Neuronal stem cell (in vitro differentiated cells): ENCODE measurements around the gene SPRYD3. TPM values are rescaled to one million over a fixed set of nuclear protein-coding genes. Genes with fewer than 3 reads are reported as not detected.
"Not testable (repeated sequence)": the region's sequence is repeated elsewhere in the genome, so short reads cannot be mapped to it uniquely, and the experiment has no call there.

Source experiments
- DNase-seq: peaks from one replicate; pipeline ENCODE4 v3.0.0-alpha.2; 2013; ENCODE audit warnings: low spot score
- H2AFZ ChIP-seq: one replicate; pipeline ENCODE4 v1.6.1; 2013; ENCODE audit warnings: mild to moderate bottlenecking, low read length, inconsistent platforms
- H2AK5ac ChIP-seq: 2 replicates; pipeline ENCODE4 v1.6.1; 2013; ENCODE audit warnings: low read depth, mild to moderate bottlenecking, inconsistent platforms, low read length, moderate library complexity, mixed read lengths
- H2BK120ac ChIP-seq: 2 replicates; pipeline ENCODE4 v1.6.1; 2013; ENCODE audit warnings: low read depth, mild to moderate bottlenecking, inconsistent platforms, low read length, moderate library complexity, mixed read lengths
- H2BK12ac ChIP-seq: one replicate; pipeline ENCODE4 v1.6.1; 2013; ENCODE audit warnings: low read length, inconsistent platforms
- H2BK15ac ChIP-seq: 2 replicates; pipeline ENCODE4 v1.6.1; 2013; ENCODE audit warnings: mild to moderate bottlenecking, low read length, inconsistent platforms, mixed read lengths
- H2BK5ac ChIP-seq: one replicate; pipeline ENCODE4 v1.6.1; 2013; ENCODE audit warnings: inconsistent platforms, mild to moderate bottlenecking, low read length, moderate library complexity
- H3K14ac ChIP-seq: one replicate; pipeline ENCODE4 v1.6.1; 2013; ENCODE audit warnings: low read length, inconsistent platforms
- H3K18ac ChIP-seq: 2 replicates; pipeline ENCODE4 v1.6.1; 2013; ENCODE audit warnings: low read length, inconsistent platforms
- H3K23ac ChIP-seq: 2 replicates; pipeline ENCODE4 v1.6.1; 2013; ENCODE audit warnings: low read depth, mild to moderate bottlenecking, mixed read lengths, low read length, inconsistent platforms; ENCODE audit not compliant: poor library complexity
- H3K27ac ChIP-seq: replicated peaks from 3 replicates; pipeline ENCODE4 v1.5.1; 2013; ENCODE audit warnings: low read length, inconsistent platforms
- H3K27me3 ChIP-seq, 3 experiments: 2 replicates each; pipeline ENCODE4 v1.6.1; 2013; ENCODE audit warnings: low read length in 3 of 3, mild to moderate bottlenecking in 2 of 3, inconsistent platforms in 1 of 3, low read depth in 1 of 3, mixed read lengths in 1 of 3, moderate library complexity in 1 of 3; ENCODE audit not compliant: control insufficient read depth in 3 of 3, insufficient read depth in 3 of 3
- H3K36me3 ChIP-seq, 2 donors: replicated peaks in 1 of 2; 2 replicates each; pipeline ENCODE4 v1.6.1; 2013; ENCODE audit warnings: low read length in 2 of 2; ENCODE audit not compliant: control insufficient read depth in 2 of 2, insufficient read depth in 2 of 2
- H3K4ac ChIP-seq: 2 replicates; pipeline ENCODE4 v1.6.1; 2013; ENCODE audit warnings: inconsistent platforms, mild to moderate bottlenecking, low read length, moderate library complexity
- H3K4me1 ChIP-seq, 2 donors: 1 replicate in 1 of 2; 2 replicates in 1 of 2; pipeline ENCODE4 v1.6.1; 2013; ENCODE audit warnings: low read length in 2 of 2, low read depth in 1 of 2; ENCODE audit not compliant: control insufficient read depth in 2 of 2, insufficient read depth in 1 of 2
- H3K4me2 ChIP-seq: one replicate; pipeline ENCODE4 v1.6.1; 2013; ENCODE audit warnings: mild to moderate bottlenecking, low read length, inconsistent platforms; ENCODE audit not compliant: insufficient read depth, poor library complexity, severe bottlenecking
- H3K4me3 ChIP-seq, 2 donors: 2 replicates each; pipeline ENCODE4 v1.5.1; 2013; ENCODE audit warnings: low read length in 2 of 2, mild to moderate bottlenecking in 2 of 2, inconsistent platforms in 1 of 2, moderate library complexity in 1 of 2
- H3K79me1 ChIP-seq: one replicate; pipeline ENCODE4 v1.6.1; 2013; ENCODE audit warnings: low read depth, mild to moderate bottlenecking, inconsistent platforms, low read length, moderate library complexity
- H3K9ac ChIP-seq: one replicate; pipeline ENCODE4 v1.6.1; 2013; ENCODE audit warnings: mild to moderate bottlenecking, low read depth, low read length, inconsistent platforms; ENCODE audit not compliant: poor library complexity
- H3K9me3 ChIP-seq, 2 donors: replicated peaks in 1 of 2; 2 replicates each; pipeline versions ENCODE3 to v1.6.1; 2013; ENCODE audit warnings: low read length in 2 of 2, mild to moderate bottlenecking in 2 of 2, inconsistent platforms in 1 of 2, low read depth in 1 of 2, mixed read lengths in 1 of 2, moderate library complexity in 1 of 2; ENCODE audit not compliant: control insufficient read depth in 2 of 2, insufficient read depth in 1 of 2
- H4K8ac ChIP-seq: one replicate; pipeline ENCODE4 v1.6.1; 2013; ENCODE audit warnings: low read depth, mild to moderate bottlenecking, inconsistent platforms, low read length, moderate library complexity
- H4K91ac ChIP-seq: one replicate; pipeline ENCODE4 v1.6.1; 2013; ENCODE audit warnings: low read length, low read depth, mild to moderate bottlenecking, inconsistent platforms; ENCODE audit not compliant: poor library complexity
- WGBS, 2 donors: extraction: QIAGEN DNeasy Blood & Tissue Kit; methylation state at CpG; one replicate each; pipeline ENCODE4 v1.1.7; 2013; ENCODE audit warnings: missing lambda C conversion rate in 2 of 2, mixed read lengths in 1 of 2; ENCODE audit not compliant: insufficient read length in 2 of 2, insufficient replicate concordance in 1 of 2; ENCODE audit errors: extremely low coverage in 2 of 2; 5-methylcytosine and 5-hydroxymethylcytosine counted together
- small RNA-seq: library from polyadenylated mRNA; stranded (forward); fragments of <200 nt; extraction: miRNeasy Mini kit (QIAGEN cat#:217004); gene quantifications from one replicate; pipeline ENCODE3, GENCODE V24; 2013; ENCODE audit not compliant: insufficient read depth

Gene SPRYD3

GRCh38 chr12:53027014-53027413 is 52.2 kb downstream of the SPRYD3 start:
- not testable (repeated sequence) for H3K4me2 ChIP-seq, H3K9ac ChIP-seq, H3K27ac ChIP-seq, H3K23ac ChIP-seq, H4K91ac ChIP-seq, H3K27me3 ChIP-seq, H3K14ac ChIP-seq, H2BK5ac ChIP-seq, H3K4me3 ChIP-seq, H2AK5ac ChIP-seq, H3K18ac ChIP-seq, H3K79me1 ChIP-seq, H2AFZ ChIP-seq, H2BK120ac ChIP-seq, H2BK12ac ChIP-seq, H3K4me1 ChIP-seq, H4K8ac ChIP-seq, H3K9me3 ChIP-seq, H2BK15ac ChIP-seq, DNase-seq, H3K4ac ChIP-seq
- H3K36me3 ChIP-seq = peaks cover 33 to 93% of the 10 kb centered on the region in 2 donors
- WGBS, 2 donors = no CpG with 5 or more reads among the region's 13 CpGs

- Histone ChIP-seq H3K9me3 (no peaks in the 10 kb centered on the region), H3K4me3 (no peak overlapping the region), H3K4me2 (no peak overlapping the region), H3K36me3 (peaks cover 35 to 93% of the 10 kb centered on the region in 2 donors), H4K8ac (no peak overlapping the region), H3K18ac (no peak overlapping the region), H2AFZ (no peak overlapping the region), H3K27ac (no peak overlapping the region), H3K9ac (no peak overlapping the region), H3K14ac (no peak overlapping the region), H2BK15ac (no peak overlapping the region), H3K27me3 (no peaks in the 10 kb centered on the region), H3K4me1 (no peaks in the 10 kb centered on the region), H3K23ac (no peak overlapping the region), H2BK120ac (no peak overlapping the region), H2AK5ac (no peak overlapping the region), H2BK5ac (no peak overlapping the region), H3K79me1 (peaks cover 1% of the 10 kb centered on the region), H3K4ac (no peak overlapping the region), H4K91ac (no peak overlapping the region), H2BK12ac (no peak overlapping the region)
- WGBS, 2 donors = no CpG with 5 or more reads among the region's 3 CpGs
- DNase-seq = no peak
Measured at GRCh38 chr12:53025250-53025649, 53.9 kb downstream of the SPRYD3 start.

- H3K18ac ChIP-seq = no peak overlapping the region
- no peak overlapping the region for H3K9ac ChIP-seq
- DNase-seq = no peak
- WGBS, 2 donors = no CpG with 5 or more reads among the region's 2 CpGs
- no peak overlapping the region for H4K91ac ChIP-seq
- H2AFZ ChIP-seq = no peak overlapping the region
- H3K14ac ChIP-seq = no peak overlapping the region
- H2BK12ac ChIP-seq = no peak overlapping the region
- no peak overlapping the region for H4K8ac ChIP-seq
- peaks cover 3% of the 10 kb centered on the region for H3K79me1 ChIP-seq
- no peak overlapping the region for H3K4me2 ChIP-seq
- H3K4me1 ChIP-seq = no peaks in the 10 kb centered on the region
- H2AK5ac ChIP-seq = no peak overlapping the region
- H3K36me3 ChIP-seq = peaks cover 15 to 91% of the 10 kb centered on the region in 2 donors
- H3K27me3 ChIP-seq = no peaks in the 10 kb centered on the region
- H3K23ac ChIP-seq = no peak overlapping the region
- H3K4me3 ChIP-seq = no peak overlapping the region
- H3K9me3 ChIP-seq = peaks cover 0 to 11% of the 10 kb centered on the region in 2 donors
- H2BK120ac ChIP-seq = no peak overlapping the region
- H3K27ac ChIP-seq = no peak overlapping the region
- no peak overlapping the region for H2BK5ac ChIP-seq
- H2BK15ac ChIP-seq = no peak overlapping the region
- no peak overlapping the region for H3K4ac ChIP-seq
Measured at GRCh38 chr12:53014709-53015108, 64.5 kb downstream of the SPRYD3 start.

Small RNA genes within 50 kb of the gene (small RNA-seq; reads per million reads assigned to genes)
- gene MIR6757 = not detected
